ENCODE results near the gene CFDP1.

GRCh38 chr16:75308011-75308410, 125.3 kb downstream of the CFDP1 start:
- no peak for TF ChIP-seq CTCF (IDR thresholded peaks at IDR 0.05)
- TF ChIP-seq EZH2 (IDR thresholded peaks at IDR 0.05; ENCODE audit: borderline replicate concordance, insufficient read depth, low read depth, low read length, poor library complexity, severe bottlenecking) = no peak

Measured in B cell (primary cell).